HEK293 (cell line): ENCODE measurements around the gene LRRC2.

ENCODE experiments used
- CTCF ChIP-seq: fragments of 450-650 bp; formaldehyde crosslinking; IDR thresholded peaks from 2 replicates; pipeline ENCODE4 v1.5.1; 2016; ENCODE audit warnings: missing biosample characterization, missing genetic modification characterization
- PATZ1 ChIP-seq: fragments of 450-650 bp; formaldehyde crosslinking; IDR thresholded peaks from 2 replicates; pipeline ENCODE4 v1.5.1; 2016; ENCODE audit warnings: missing biosample characterization, missing genetic modification characterization
- ZNF2 ChIP-seq: fragments of 450-650 bp; formaldehyde crosslinking; IDR thresholded peaks from 2 replicates; pipeline ENCODE4 v1.5.1; 2016; ENCODE audit warnings: missing biosample characterization, missing genetic modification characterization
- ZNF274 ChIP-seq, 2 experiments: fragments of 200-500 bp in 1 of 2; fragments of 450-650 bp in 1 of 2; sonication (Bioruptor generic) in 1 of 2; formaldehyde crosslinking in 1 of 2; IDR thresholded peaks; 2 replicates each; pipeline versions ENCODE4 v1.5.1 to v1.6.1; 2014 to 2016; ENCODE audit warnings: borderline replicate concordance in 1 of 2, inconsistent platforms in 1 of 2, low read length in 1 of 2, missing biosample characterization in 1 of 2, missing genetic modification characterization in 1 of 2
- ZNF510 ChIP-seq: fragments of 450-650 bp; formaldehyde crosslinking; IDR thresholded peaks from 2 replicates; pipeline ENCODE4 v1.5.1; 2018; ENCODE audit warnings: mild to moderate bottlenecking, missing genetic modification characterization, missing biosample characterization; ENCODE audit not compliant: insufficient replicate concordance
- ZNF626 ChIP-seq: fragments of 450-650 bp; sonication (Bioruptor Pico); formaldehyde crosslinking; IDR thresholded peaks from 2 replicates; pipeline ENCODE4 v1.5.1; 2018; ENCODE audit warnings: missing biosample characterization, missing genetic modification characterization, inconsistent platforms
- ZSCAN16 ChIP-seq: fragments of 450-650 bp; formaldehyde crosslinking; IDR thresholded peaks from 2 replicates; pipeline ENCODE4 v1.5.1; 2016; ENCODE audit warnings: missing biosample characterization, missing genetic modification characterization

GRCh38 chr3:46535746-46536145 is 30.4 kb downstream of the LRRC2 start:
- TF ChIP-seq ZNF274 (IDR thresholded peaks at IDR 0.05; ENCODE audit: low read length) (no peak), ZNF274 (tag by site-specific recombination; IDR thresholded peaks at IDR 0.05; ENCODE audit: borderline replicate concordance) (no peak), ZNF510 (no peak), CTCF (tag by site-specific recombination) (no peak), PATZ1 (tag by site-specific recombination) (no peak), ZNF2 (tag by site-specific recombination) (no peak), ZNF626 (tag by site-specific recombination) (no peak), ZSCAN16 (tag by site-specific recombination) (no peak)
